Keratinocyte (primary cell): Measurements from ENCODE around the gene DRC1.

Experiments
- CTCF ChIP-seq, 3 experiments: IDR thresholded peaks in 1 of 3; conservative IDR thresholded peaks in 1 of 3; optimal IDR thresholded peaks in 1 of 3; 2 replicates in 2 of 3; 3 replicates in 1 of 3; pipeline versions ENCODE3 to v1.5.1; 2011; ENCODE audit warnings: low read length in 3 of 3, mild to moderate bottlenecking in 3 of 3, moderate library complexity in 2 of 3, control low read depth in 1 of 3, inconsistent platforms in 1 of 3; ENCODE audit not compliant: insufficient read depth in 2 of 3; ENCODE audit errors: extremely low read depth in 1 of 3
- EZH2 ChIP-seq: IDR thresholded peaks from one replicate; pipeline ENCODE4 v1.6.1; 2012; ENCODE audit warnings: inconsistent platforms, mild to moderate bottlenecking, low read length, moderate library complexity

GRCh38 chr2:26421961-26422360 is 20.2 kb downstream of the DRC1 start:
- TF ChIP-seq CTCF (optimal IDR thresholded peaks at IDR 0.05 in 1 of 3, IDR thresholded peaks at IDR 0.05 in 1 of 3, conservative IDR thresholded peaks at IDR 0.05 in 1 of 3; ENCODE audit: extremely low read depth in 1 of 3, insufficient read depth in 2 of 3, low read length in 3 of 3) (no peak), EZH2 (no peak)
